Neural cell (in vitro differentiated cells): ENCODE data around the gene TRPM8. TPM values are rescaled to one million over a fixed set of nuclear protein-coding genes. Genes with fewer than 3 reads are reported as not detected.
"Not testable (repeated sequence)": the region's sequence is repeated elsewhere in the genome, so short reads cannot be mapped to it uniquely, and the experiment has no call there.

Experiments
- H2AFZ ChIP-seq: fragments of 200-600, 300-800 bp; sonication (generic), shearing (Covaris generic); 2 replicates; pipeline ENCODE4 v1.6.0; 2014; ENCODE audit warnings: low read depth, mild to moderate bottlenecking, antibody characterized with exemption, low read length, moderate library complexity
- H3F3A ChIP-seq: fragments of 200-600 bp; shearing (Covaris generic); 2 replicates; pipeline ENCODE4 v1.6.1; 2016; ENCODE audit warnings: mild to moderate bottlenecking, moderate library complexity, mixed read lengths, antibody characterized with exemption, low read length; ENCODE audit not compliant: insufficient read depth, poor library complexity, severe bottlenecking
- H3K27ac ChIP-seq: fragments of 200-600, 300-800 bp; sonication (generic), shearing (Covaris generic); 2 replicates; pipeline ENCODE4 v1.5.1; 2014; ENCODE audit warnings: mild to moderate bottlenecking, low read length, moderate library complexity
- H3K27me3 ChIP-seq: fragments of 300-800, 200-600 bp; sonication (generic), shearing (Covaris generic); 2 replicates; pipeline ENCODE4 v1.6.0; 2014; ENCODE audit warnings: mild to moderate bottlenecking, low read depth, low read length, moderate library complexity; ENCODE audit not compliant: insufficient read depth
- H3K36me3 ChIP-seq: fragments of 300-800, 200-600 bp; sonication (generic), shearing (Covaris generic); 2 replicates; pipeline ENCODE4 v1.5.1; 2014; ENCODE audit warnings: mild to moderate bottlenecking, antibody characterized with exemption, low read length, moderate library complexity; ENCODE audit not compliant: insufficient read depth
- H3K4me2 ChIP-seq: fragments of 300-800, 200-600 bp; sonication (generic), shearing (Covaris generic); 2 replicates; pipeline ENCODE4 v1.6.0; 2014; ENCODE audit warnings: mild to moderate bottlenecking, low read length
- H3K4me3 ChIP-seq: fragments of 300-800, 200-600 bp; sonication (generic), shearing (Covaris generic); 2 replicates; pipeline ENCODE4 v1.5.1; 2014; ENCODE audit warnings: mild to moderate bottlenecking, low read length, moderate library complexity
- H3K79me2 ChIP-seq: fragments of 200-600 bp; shearing (Covaris generic); replicated peaks from 2 replicates; pipeline ENCODE4 v1.6.0; 2014; ENCODE audit warnings: mild to moderate bottlenecking, low read length, moderate library complexity; ENCODE audit not compliant: insufficient read depth
- H3K9ac ChIP-seq: fragments of 300-800, 200-600 bp; sonication (generic), shearing (Covaris generic); 2 replicates; pipeline ENCODE4 v1.6.1; 2016; ENCODE audit warnings: mild to moderate bottlenecking, low read length, mixed read lengths
- H3K9me2 ChIP-seq: fragments of 200-600 bp; shearing (Covaris generic); 2 replicates; pipeline ENCODE4 v1.6.1; 2016; ENCODE audit warnings: mild to moderate bottlenecking, low read length, mixed read lengths; ENCODE audit not compliant: insufficient read depth
- H3K9me3 ChIP-seq: fragments of 200-600, 300-800 bp; sonication (generic), shearing (Covaris generic); 2 replicates; pipeline ENCODE4 v1.6.1; 2016; ENCODE audit warnings: mild to moderate bottlenecking, mixed run types, low read length, moderate library complexity, mixed read lengths
- H4K20me1 ChIP-seq: fragments of 200-600 bp; shearing (Covaris generic); 2 replicates; pipeline ENCODE4 v1.6.1; 2016; ENCODE audit warnings: mild to moderate bottlenecking, mixed run types; ENCODE audit not compliant: insufficient read depth
- CTCF ChIP-seq: fragments of 450-650 bp; IDR thresholded peaks from 2 replicates; pipeline ENCODE4 v1.5.1; 2014; ENCODE audit warnings: antibody characterized with exemption, mild to moderate bottlenecking, moderate library complexity; ENCODE audit not compliant: poor library complexity, severe bottlenecking
- EP300 ChIP-seq: fragments of 450-650 bp; conservative IDR thresholded peaks from 2 replicates; pipeline ENCODE4 v1.6.1; 2014; ENCODE audit warnings: antibody characterized with exemption, mild to moderate bottlenecking, moderate library complexity; ENCODE audit not compliant: poor library complexity, severe bottlenecking
- EZH2 ChIP-seq: fragments of 200-600, 300-800 bp; shearing (Covaris generic), sonication (generic); IDR thresholded peaks from 2 replicates; pipeline ENCODE4 v1.6.1; 2014; ENCODE audit warnings: antibody characterized with exemption, low read length, borderline replicate concordance, mild to moderate bottlenecking; ENCODE audit not compliant: insufficient read depth, poor library complexity, severe bottlenecking
- MXI1 ChIP-seq: fragments of 450-650 bp; conservative IDR thresholded peaks from 2 replicates; pipeline ENCODE4 v1.6.1; 2014; ENCODE audit warnings: antibody characterized with exemption, mild to moderate bottlenecking; ENCODE audit not compliant: poor library complexity, severe bottlenecking
- POLR2AphosphoS5 ChIP-seq: IDR thresholded peaks from 2 replicates; pipeline ENCODE4 v1.6.1; 2012
- RAD21 ChIP-seq: fragments of 450-650 bp; conservative IDR thresholded peaks from 2 replicates; pipeline ENCODE4 v1.6.1; 2014; ENCODE audit warnings: antibody characterized with exemption, mild to moderate bottlenecking, moderate library complexity
- REST ChIP-seq: IDR thresholded peaks from 2 replicates; pipeline ENCODE4 v1.6.1; 2012; ENCODE audit warnings: borderline replicate concordance
- SMC3 ChIP-seq: fragments of 450-650 bp; conservative IDR thresholded peaks from 2 replicates; pipeline ENCODE4 v1.6.1; 2014; ENCODE audit warnings: antibody characterized with exemption, mild to moderate bottlenecking, moderate library complexity; ENCODE audit not compliant: poor library complexity
- TAF1 ChIP-seq: IDR thresholded peaks from 2 replicates; pipeline ENCODE4 v1.6.1; 2012; ENCODE audit warnings: low read depth
- polyA plus RNA-seq: library from polyadenylated mRNA; depleted of rRNA; stranded (reverse); fragments of >200 nt; gene quantifications from 2 replicates; pipeline ENCODE4 v1.2.3, GENCODE V29; 2014

TRPM8 gene
- polyA plus RNA-seq, 1 donor from 2014 or later = not detected

DNA sequence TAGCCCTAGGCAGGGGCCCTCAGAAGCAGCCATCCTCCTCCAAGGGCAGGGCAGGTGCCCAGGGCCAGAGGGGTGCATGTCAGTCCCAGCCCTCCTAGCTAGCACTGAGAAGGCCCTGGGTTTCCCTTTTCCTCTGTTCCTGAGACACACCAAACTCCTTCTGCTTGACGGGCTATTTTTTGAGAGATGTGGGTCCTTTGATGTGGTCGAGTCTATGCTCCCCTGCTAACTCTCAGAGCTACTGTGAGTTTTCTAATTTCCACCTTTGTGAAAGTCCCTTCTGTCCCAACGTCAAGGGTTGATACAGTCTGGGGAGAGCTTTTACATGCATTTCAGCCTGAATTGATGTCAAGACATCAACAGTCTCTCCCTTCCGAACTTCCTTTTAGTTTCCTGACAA, 51.4 kb downstream of the TRPM8 start:
- H3K79me2 ChIP-seq = no peaks in the 10 kb centered on the region
- no peak overlapping the region for H3K27ac ChIP-seq
- H3K9me3 ChIP-seq = no peaks in the 10 kb centered on the region
- H4K20me1 ChIP-seq = no peaks in the 10 kb centered on the region
- no peaks in the 10 kb centered on the region for H3K36me3 ChIP-seq
- H3F3A ChIP-seq = no peaks in the 10 kb centered on the region
- no peak overlapping the region for H2AFZ ChIP-seq
- H3K4me2 ChIP-seq = no peak overlapping the region
- H3K9ac ChIP-seq = no peak overlapping the region
- H3K27me3 ChIP-seq = no peaks in the 10 kb centered on the region
- no peaks in the 10 kb centered on the region for H3K9me2 ChIP-seq
- TF ChIP-seq EP300 = no peak
- TF ChIP-seq SMC3 = no peak
- no peak for TF ChIP-seq MXI1
- no peak for TF ChIP-seq CTCF
- no peak for TF ChIP-seq RAD21
- no peak for TF ChIP-seq TAF1
- no peak for TF ChIP-seq POLR2AphosphoS5
- no peak for TF ChIP-seq REST
- no peak for TF ChIP-seq EZH2
- no peak overlapping the region for H3K4me3 ChIP-seq

GRCh38 chr2:233972460-233972859, 55.3 kb downstream of the TRPM8 start:
- not testable (repeated sequence) for H3K79me2 ChIP-seq, H3K27ac ChIP-seq

DNA sequence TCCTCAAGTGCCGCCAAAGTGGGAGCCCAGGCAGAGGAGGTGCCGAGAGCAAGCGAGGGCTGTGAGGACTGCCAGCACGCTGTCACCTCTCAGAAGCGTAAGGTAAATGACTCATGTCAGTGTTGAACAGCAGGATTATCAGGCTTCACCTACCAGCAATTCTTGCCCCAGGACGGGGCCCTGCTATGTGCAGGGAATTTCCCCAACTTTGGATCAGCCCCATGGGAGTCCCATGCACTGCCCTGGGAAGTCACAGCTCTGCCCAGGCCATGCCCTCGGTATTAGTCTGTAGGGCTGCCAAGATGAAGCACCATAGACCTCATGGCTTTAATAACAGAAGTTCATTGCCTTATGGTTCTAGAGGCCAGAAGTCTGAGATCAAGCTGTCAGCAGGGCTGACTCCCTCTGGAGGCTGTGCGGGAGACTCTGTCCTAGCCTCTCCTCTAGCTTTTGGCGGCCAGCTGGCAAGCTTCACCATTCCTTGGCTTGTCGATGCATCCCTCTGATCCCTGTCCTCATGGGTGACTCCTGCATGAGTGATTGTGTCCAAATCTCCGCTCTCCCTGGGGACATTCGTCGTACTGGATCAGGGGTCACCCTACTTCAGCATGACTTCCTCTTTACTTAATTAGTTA, 55.9 kb downstream of the TRPM8 start:
- Histone ChIP-seq H3K9ac (no peak overlapping the region), H3K27ac (no peak overlapping the region), H3K79me2 (no peaks in the 10 kb centered on the region), H3K36me3 (no peaks in the 10 kb centered on the region), H3K27me3 (no peaks in the 10 kb centered on the region), H3K4me3 (no peak overlapping the region), H3F3A (no peaks in the 10 kb centered on the region), H3K4me2 (no peak overlapping the region), H2AFZ (no peak overlapping the region), H4K20me1 (no peaks in the 10 kb centered on the region), H3K9me2 (no peaks in the 10 kb centered on the region), H3K9me3 (no peaks in the 10 kb centered on the region)
- TF ChIP-seq SMC3 (no peak), MXI1 (no peak), POLR2AphosphoS5 (no peak), CTCF (no peak), RAD21 (no peak), REST (no peak), EZH2 (no peak), TAF1 (no peak), EP300 (no peak)

More at GRCh38 chr2:233972460-233972859, 55.3 kb downstream of the TRPM8 start:
- H3K4me2 ChIP-seq, H3K4me3 ChIP-seq, H3K36me3 ChIP-seq, H3K9me2 ChIP-seq, H3K9ac ChIP-seq, H3F3A ChIP-seq, H2AFZ ChIP-seq, H3K27me3 ChIP-seq, H4K20me1 ChIP-seq, H3K9me3 ChIP-seq: not testable (repeated sequence)
